GDM1 (cell line): ENCODE results near the gene MINDY4.

ENCODE experiments used
- DNase-seq: peaks from one replicate; lab custom pipeline; 2025; lab: John Stamatoyannopoulos, UW

The MINDY4 gene

DNA sequence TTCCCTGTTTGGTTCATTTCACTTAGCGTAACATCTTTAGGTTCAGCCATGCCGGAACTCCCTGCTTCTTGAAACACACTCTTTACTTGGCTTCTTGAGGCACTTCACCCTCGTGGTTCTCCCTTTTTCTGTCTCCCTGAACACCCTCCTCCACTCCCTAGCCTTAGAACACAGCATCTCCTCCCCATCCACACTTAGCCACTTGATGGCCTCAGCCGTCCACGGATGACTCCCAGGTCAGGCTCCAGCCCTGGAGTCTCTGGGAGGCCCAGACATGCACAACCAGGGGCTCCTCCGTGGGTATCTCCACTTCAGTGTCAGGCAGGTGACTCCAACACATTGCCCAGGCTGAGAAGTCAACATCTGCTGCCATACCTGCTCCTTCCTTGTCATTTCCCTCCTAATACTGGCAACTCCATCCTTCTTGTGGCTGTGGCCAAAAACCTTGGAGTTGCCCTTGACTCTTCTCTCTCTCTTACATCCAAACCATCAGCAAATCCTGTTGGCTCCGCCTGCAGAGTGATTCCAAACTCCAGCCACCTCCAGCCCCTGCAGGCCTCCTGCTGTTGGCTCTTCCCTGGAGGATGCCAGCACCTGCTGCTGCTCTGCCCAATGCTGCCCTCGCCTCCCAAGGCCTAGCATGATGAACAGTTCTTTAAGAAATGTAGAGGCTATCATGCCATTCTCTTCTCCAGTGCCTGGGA lies 27.7 kb upstream of the MINDY4 start:
- DNase-seq = no peak

GRCh38 chr7:30744075-30744417 lies 27.2 kb upstream of the MINDY4 start:
- DNase-seq = no peak

- no peak for DNase-seq
Measured at GRCh38 chr7:30745261-30745941, 25.8 kb upstream of the MINDY4 start.

GRCh38 chr7:30750010-30750409 lies 21.2 kb upstream of the MINDY4 start:
- DNase-seq = no peak

DNA sequence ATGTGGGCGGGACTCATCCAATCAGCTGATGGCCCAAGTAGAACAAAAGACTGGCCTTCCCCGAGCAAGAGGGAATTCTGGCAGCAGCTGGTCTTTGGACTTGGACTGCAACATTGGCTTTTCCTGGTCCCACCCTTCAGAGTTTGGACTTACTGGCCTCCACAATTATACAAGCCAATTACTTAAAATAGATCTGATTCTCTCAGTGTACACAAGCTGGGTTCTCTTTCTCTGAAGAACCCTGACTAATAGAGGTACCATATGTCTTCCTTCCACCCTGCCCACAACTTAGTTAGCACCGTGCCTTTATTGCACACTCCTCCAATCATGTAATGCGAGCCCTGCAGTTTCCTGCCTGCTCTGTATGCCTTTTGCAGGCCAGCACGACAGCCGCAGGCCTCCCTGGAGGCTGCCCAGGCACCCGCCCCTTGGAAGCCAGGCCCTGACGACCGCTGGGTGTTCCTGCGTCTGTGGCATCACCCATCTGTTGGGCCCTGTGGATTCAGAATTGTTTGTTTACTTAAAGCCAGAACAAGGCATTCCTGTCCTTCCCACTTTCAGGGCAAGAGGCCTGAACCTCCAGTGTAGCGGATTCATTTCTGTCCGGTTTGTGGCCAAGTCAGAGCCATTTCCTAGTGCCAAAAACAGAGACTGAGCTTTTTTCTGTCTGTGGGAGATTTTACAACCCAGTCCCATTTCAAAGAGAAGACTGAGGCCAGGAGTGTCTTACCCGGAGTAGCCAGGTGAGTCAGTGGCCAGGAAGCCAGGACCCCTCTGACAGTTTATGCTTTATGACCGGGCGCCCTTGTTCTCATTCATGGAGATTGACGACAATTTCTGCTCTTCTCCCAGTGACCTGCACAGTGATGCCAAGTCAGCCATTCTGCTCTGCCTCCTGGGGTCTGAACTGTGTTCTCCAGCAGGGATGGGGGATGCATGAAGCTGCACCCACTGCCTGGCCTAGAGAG lies 20.2 kb upstream of the MINDY4 start:
- DNase-seq = no peak

DNA sequence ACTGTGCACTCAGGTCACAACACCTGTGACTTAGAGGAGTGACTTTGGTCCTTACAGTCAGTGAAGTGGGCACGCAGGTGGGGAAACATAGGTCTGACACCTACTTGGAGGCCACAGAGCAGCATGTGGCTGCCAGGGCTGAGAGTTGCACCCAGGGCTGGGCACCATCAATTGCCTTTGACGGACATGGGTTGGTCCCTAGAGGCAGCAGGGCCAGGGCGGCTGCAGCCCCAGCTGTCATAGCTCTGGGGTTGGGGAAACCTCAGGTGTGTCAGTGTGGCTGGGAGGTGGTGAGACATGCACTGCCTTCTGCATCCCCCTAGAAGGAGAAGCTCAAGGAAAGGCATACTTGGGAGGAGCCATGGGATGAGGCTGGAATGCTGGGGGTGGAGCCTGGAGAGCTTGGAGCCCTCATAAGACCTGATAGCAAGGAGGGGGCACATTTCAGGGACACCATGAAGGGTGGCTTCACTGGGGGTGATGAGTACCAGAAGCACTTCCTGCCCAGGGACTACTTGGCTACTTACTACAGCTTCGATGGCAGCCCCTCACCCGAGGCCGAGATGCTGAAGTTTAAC lies 19.4 kb upstream of the MINDY4 start, which contains the start of gene INMT:
Gene INMT (plus strand): TSS at position 440 of the 578 bp plus-strand sequence. CDS start 16 bp downstream, at position 456.
- no peak for DNase-seq

GRCh38 chr7:30752484-30752883 lies 18.7 kb upstream of the MINDY4 start:
- no peak for DNase-seq

GRCh38 chr7:30752979-30753378 lies 18.2 kb upstream of the MINDY4 start:
- no peak for DNase-seq

- DNase-seq = no peak
Measured at GRCh38 chr7:30754315-30754877, 16.8 kb upstream of the MINDY4 start.

DNA sequence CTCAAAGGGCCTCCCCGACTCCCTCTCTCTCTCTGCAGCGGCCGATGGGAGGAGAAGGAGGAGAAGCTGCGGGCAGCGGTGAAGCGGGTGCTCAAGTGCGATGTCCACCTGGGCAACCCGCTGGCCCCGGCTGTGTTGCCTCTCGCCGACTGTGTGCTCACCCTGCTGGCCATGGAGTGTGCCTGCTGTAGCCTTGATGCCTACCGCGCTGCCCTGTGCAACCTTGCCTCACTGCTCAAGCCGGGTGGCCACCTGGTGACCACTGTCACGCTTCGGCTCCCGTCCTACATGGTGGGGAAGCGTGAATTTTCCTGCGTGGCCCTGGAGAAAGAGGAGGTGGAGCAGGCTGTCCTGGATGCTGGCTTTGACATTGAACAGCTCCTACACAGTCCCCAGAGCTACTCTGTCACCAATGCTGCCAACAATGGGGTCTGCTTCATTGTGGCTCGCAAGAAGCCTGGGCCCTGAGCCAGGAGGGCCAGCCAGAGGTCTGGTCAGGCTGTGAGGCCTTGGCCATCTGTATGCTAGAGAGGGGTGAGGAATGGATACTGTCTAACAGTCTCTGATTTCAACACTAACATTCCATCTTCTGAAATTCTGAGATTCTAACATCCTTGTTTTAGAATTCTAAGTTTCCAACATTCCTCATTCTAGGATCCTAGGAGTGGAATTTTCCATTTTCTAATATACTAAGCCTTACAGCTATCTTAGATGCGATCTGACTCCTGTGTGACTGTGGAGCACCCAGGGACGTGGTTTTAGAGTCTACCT lies 15.6 kb upstream of the MINDY4 start:
- no peak for DNase-seq

DNA sequence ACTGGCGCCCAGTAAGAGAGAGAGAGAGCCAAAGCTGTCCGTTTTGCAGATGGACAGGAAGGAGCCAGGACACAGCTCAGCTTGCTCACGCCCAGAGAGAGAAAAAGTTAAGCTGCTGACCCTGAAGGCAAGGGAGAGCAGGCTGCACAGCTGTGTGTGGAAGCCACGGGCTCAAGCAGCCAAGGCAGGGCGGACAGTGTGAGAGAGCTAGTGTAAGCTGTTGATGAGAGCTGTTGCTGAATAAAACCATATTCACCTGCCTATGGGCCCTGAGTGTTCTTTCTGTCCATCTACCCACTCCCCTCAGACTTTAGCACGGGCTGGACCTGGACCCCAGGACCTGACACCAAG lies 13.9 kb upstream of the MINDY4 start:
- DNase-seq = no peak

GRCh38 chr7:30760514-30761213 lies 10.6 kb upstream of the MINDY4 start:
- no peak for DNase-seq

- no peak for DNase-seq
Measured at GRCh38 chr7:30761214-30762156, 9.7 kb upstream of the MINDY4 start.

- no peak for DNase-seq
Measured at GRCh38 chr7:30764030-30764975, 6.9 kb upstream of the MINDY4 start.

GRCh38 chr7:30765408-30765807 lies 5.8 kb upstream of the MINDY4 start:
- no peak for DNase-seq

- no peak for DNase-seq
Measured at GRCh38 chr7:30770845-30771173, 408 bp upstream of the MINDY4 start.

GRCh38 chr7:30771880-30772425 lies 736 bp downstream of the MINDY4 start:
- no peak for DNase-seq

DNA sequence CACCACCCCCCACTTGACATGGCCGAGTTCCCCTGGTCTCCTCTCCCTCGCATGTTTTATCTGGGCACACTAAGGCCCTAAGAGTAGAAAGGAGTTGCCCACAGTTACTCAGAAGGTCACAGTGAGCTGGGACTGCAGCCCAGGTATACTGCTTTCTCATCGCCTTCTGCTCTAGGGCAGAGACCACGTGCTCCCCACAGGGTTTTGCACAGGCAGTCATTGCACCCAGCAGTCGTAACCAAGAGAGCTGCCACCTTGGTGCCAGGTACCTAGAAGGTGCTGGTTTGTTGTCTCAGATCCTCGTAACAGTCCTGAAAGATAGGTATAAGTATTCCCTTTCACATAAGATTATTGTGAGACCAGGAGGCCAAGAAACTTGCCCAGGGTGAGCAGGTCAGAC lies 1.8 kb downstream of the MINDY4 start:
- DNase-seq = no peak
